Cardiac fibroblast (primary cell): ENCODE measurements around the gene SNX10.
"Not testable (repeated sequence)": the region's sequence is repeated elsewhere in the genome, so short reads cannot be mapped to it uniquely, and the experiment has no call there.

Experiments used
- DNase-seq, 2 donors: peaks; one replicate each; pipeline versions ENCODE4 v3.0.0 to v3.0.0-alpha.2; 2010; ENCODE audit warnings: low read depth in 2 of 2
- H3K4me3 ChIP-seq, 2 donors: replicated peaks in 1 of 2; 1 replicate in 1 of 2; 2 replicates in 1 of 2; pipeline ENCODE4 v1.5.1; 2011; ENCODE audit warnings: low read depth in 2 of 2, low read length in 2 of 2, mild to moderate bottlenecking in 2 of 2, moderate library complexity in 1 of 2
- TF ChIP-seq, protein P1 (sequence below): IDR thresholded peaks from one replicate; pipeline ENCODE4 v1.5.1; 2011; ENCODE audit warnings: low read depth, mild to moderate bottlenecking, low read length, inconsistent platforms

Gene SNX10, protein sequence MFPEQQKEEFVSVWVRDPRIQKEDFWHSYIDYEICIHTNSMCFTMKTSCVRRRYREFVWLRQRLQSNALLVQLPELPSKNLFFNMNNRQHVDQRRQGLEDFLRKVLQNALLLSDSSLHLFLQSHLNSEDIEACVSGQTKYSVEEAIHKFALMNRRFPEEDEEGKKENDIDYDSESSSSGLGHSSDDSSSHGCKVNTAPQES

DNA sequence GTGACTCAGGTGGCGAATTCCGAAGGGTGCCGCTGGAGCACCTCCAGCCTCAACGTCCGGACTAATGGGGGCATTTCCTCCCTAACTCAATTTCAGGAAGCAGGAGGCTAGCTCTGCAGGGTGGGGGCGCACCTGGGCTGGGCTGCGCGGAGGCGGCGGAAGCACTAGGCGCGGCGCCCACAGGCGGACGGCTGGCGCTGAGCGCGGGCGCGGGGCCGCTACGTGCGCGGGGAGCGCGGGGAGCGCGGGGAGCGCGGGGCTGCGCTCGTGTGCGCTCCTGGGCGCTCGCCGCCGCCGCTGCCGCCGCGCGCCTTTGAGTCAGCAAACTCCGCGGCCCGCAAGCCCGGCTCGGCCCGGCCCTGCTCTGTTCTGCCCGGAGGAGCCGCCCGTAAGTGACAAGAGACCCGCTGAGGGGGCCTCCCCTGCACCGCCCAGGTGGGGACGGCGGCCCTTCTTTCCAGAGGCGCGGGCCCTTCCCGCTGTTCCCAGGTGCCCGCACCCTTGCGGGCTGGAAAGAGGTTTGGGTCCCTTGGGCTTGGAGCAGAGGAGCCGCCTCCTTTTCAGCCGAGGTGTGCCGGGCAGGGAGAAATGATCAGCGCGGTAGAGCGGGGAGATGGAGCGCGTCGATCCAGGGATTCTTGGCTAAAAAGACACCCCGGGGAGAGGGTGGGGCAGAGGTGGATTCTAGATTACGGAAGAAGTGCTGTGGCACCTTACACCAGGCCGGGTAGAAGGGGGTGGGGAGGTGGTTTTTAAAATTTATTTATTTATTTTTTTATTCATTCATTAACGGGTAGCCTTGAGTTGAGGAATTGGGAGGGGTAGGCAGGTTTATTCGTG lies at the start of gene SNX10:
TSS of gene SNX10 (plus strand) at position 164 of the 840 bp plus-strand sequence. CDS start 54,581 bp downstream, outside the sequence.
- peak in 1 of 2 donors; percentile 12 for DNase-seq
- peak within 1 kb of the TSS in 1 of 2 donors; percentile 41 for H3K4me3 ChIP-seq

GRCh38 chr7:26245150-26245549 lies 46.5 kb upstream of the SNX10 start:
- no peak overlapping the region for H3K4me3 ChIP-seq
- no peak for DNase-seq
- TF ChIP-seq, protein P1, sequence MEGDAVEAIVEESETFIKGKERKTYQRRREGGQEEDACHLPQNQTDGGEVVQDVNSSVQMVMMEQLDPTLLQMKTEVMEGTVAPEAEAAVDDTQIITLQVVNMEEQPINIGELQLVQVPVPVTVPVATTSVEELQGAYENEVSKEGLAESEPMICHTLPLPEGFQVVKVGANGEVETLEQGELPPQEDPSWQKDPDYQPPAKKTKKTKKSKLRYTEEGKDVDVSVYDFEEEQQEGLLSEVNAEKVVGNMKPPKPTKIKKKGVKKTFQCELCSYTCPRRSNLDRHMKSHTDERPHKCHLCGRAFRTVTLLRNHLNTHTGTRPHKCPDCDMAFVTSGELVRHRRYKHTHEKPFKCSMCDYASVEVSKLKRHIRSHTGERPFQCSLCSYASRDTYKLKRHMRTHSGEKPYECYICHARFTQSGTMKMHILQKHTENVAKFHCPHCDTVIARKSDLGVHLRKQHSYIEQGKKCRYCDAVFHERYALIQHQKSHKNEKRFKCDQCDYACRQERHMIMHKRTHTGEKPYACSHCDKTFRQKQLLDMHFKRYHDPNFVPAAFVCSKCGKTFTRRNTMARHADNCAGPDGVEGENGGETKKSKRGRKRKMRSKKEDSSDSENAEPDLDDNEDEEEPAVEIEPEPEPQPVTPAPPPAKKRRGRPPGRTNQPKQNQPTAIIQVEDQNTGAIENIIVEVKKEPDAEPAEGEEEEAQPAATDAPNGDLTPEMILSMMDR: no peak

More for the DNA sequence above, at the start of gene SNX10:
- TF ChIP-seq, protein P1: no peak

GRCh38 chr7:26250239-26250638 lies 41.4 kb upstream of the SNX10 start:
- no peak for DNase-seq
- no peak overlapping the region for H3K4me3 ChIP-seq
- TF ChIP-seq, protein P1: no peak

GRCh38 chr7:26261866-26262265 lies 29.8 kb upstream of the SNX10 start:
- H3K4me3 ChIP-seq, DNase-seq: not testable (repeated sequence)

DNA sequence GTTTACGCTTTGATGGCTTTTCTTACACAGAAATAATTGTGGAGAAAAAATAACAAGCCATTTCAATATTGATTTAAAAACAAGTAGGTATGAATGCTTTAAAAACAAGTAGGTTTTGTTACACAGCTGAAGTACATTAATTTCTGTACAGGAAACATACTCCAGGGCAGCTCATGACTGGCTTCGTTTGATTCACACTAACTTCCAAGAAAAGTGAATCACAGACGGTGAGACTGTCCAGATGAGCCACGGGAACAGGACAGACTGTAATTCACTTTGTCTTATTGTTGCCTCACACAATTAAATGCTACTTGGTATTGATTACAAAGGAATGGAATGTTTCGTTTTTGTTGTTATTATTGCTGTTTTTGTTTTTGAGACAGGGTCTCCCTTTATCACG lies 26.6 kb upstream of the SNX10 start:
- TF ChIP-seq, protein P1: no peak
- H3K4me3 ChIP-seq: no peak overlapping the region
- peak in 1 of 2 donors; percentile 5 for DNase-seq

DNA sequence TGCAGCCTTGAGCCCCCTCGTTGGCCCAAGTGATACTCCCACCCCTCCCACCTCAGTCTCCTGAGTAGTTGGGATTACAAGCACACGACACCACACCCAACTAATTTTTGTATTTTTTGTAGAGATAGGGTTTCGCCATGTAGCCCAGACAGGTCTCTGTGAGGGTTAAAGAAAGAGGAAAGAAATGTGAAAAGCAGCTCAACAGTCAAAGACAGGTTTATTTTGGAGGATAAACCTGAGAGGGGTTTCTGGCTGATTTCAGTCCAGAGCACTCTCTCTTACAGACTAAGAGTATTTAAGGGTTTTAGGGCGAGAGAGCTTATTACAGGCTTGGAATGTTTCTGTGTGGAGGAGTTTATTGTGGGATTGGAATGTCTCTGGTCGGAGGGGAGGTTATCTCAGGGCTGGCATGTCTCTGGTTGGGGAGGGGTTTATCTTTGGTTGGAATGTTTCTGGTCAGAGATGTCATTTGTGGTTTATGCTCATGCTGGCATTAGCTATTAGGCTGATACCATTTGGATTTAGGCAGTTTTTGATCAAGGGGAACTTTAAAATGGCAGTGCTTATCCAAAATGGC lies 26.1 kb upstream of the SNX10 start:
- H3K4me3 ChIP-seq: no peak overlapping the region
- TF ChIP-seq, protein P1: no peak
- peak in 1 of 2 donors; percentile 7 for DNase-seq

- no peak for DNase-seq
- H3K4me3 ChIP-seq: no peak overlapping the region
- TF ChIP-seq, protein P1: no peak
Measured at GRCh38 chr7:26267601-26268166, 24.0 kb upstream of the SNX10 start.
